Common myeloid progenitor, CD34-positive (primary cell): ENCODE measurements around the gene PSMD3.

Source experiments
- CTCF ChIA-PET: fragments of 350-600 bp; sonication (Branson Sonifier 250); formaldehyde crosslinking; loops from one replicate; lab custom pipeline; 2021; ENCODE audit warnings: antibody characterized with exemption; lab: Charles Lee
- POLR2A ChIA-PET: fragments of 350-600 bp; sonication (Branson Sonifier 250); formaldehyde crosslinking; loops from one replicate; lab custom pipeline; 2021; ENCODE audit warnings: antibody characterized with exemption; lab: Charles Lee
- DNase-seq, 3 donors: peaks; one replicate each; pipeline versions ENCODE4 v3.0.0 to v3.0.0-alpha.2; 2013
- H3K27ac ChIP-seq, 2 experiments: 1 replicate in 1 of 2; 2 replicates in 1 of 2; pipeline ENCODE4 v1.7.0; 2013; ENCODE audit warnings: inconsistent platforms in 2 of 2, low read length in 2 of 2, mild to moderate bottlenecking in 2 of 2, low read depth in 1 of 2, moderate library complexity in 1 of 2; ENCODE audit not compliant: severe bottlenecking in 2 of 2, insufficient read depth in 1 of 2, poor library complexity in 1 of 2
- H3K27me3 ChIP-seq, 5 experiments: replicated peaks in 2 of 5; 1 replicate in 3 of 5; 2 replicates in 2 of 5; pipeline versions ENCODE4 v1.6.1 to v1.7.0; 2013; ENCODE audit warnings: low read length in 4 of 5, mild to moderate bottlenecking in 2 of 5, moderate library complexity in 2 of 5, inconsistent platforms in 1 of 5; ENCODE audit not compliant: insufficient read depth in 5 of 5, control insufficient read depth in 4 of 5
- H3K36me3 ChIP-seq, 4 experiments: 1 replicate in 2 of 4; 2 replicates in 2 of 4; pipeline versions ENCODE4 v1.6.1 to v1.7.0; 2013; ENCODE audit warnings: low read length in 3 of 4, control low read depth in 1 of 4, mild to moderate bottlenecking in 1 of 4; ENCODE audit not compliant: control insufficient read depth in 4 of 4, insufficient read depth in 4 of 4
- H3K4me1 ChIP-seq, 4 experiments: 1 replicate in 3 of 4; 2 replicates in 1 of 4; pipeline versions ENCODE4 v1.6.1 to v1.7.1; 2013; ENCODE audit warnings: low read length in 3 of 4, mild to moderate bottlenecking in 3 of 4, control low read depth in 1 of 4, inconsistent platforms in 1 of 4, moderate library complexity in 1 of 4; ENCODE audit not compliant: control insufficient read depth in 4 of 4, insufficient read depth in 4 of 4; ENCODE audit errors: control extremely low read depth in 1 of 4
- H3K4me3 ChIP-seq, 7 experiments: 1 replicate in 4 of 7; 2 replicates in 3 of 7; pipeline versions ENCODE4 v1.5.1 to v1.7.0; 2013; ENCODE audit warnings: mild to moderate bottlenecking in 7 of 7, low read length in 6 of 7, moderate library complexity in 6 of 7, inconsistent platforms in 2 of 7, low read depth in 2 of 7, control low read depth in 1 of 7; ENCODE audit not compliant: insufficient read depth in 4 of 7, control insufficient read depth in 1 of 7; ENCODE audit errors: extremely low read depth in 1 of 7
- H3K9me3 ChIP-seq, 5 experiments: 1 replicate in 4 of 5; 2 replicates in 1 of 5; pipeline versions ENCODE4 v1.6.1 to v1.7.1; 2013; ENCODE audit warnings: low read length in 4 of 5, mild to moderate bottlenecking in 2 of 5, inconsistent platforms in 1 of 5, low read depth in 1 of 5, moderate library complexity in 1 of 5; ENCODE audit not compliant: control insufficient read depth in 4 of 5, insufficient read depth in 2 of 5; ENCODE audit errors: control extremely low read depth in 1 of 5
- WGBS: methylation state at CpG from one replicate; pipeline ENCODE4 v1.1.5; 2013; ENCODE audit not compliant: insufficient coverage; 5-methylcytosine and 5-hydroxymethylcytosine counted together

Gene PSMD3

DNA sequence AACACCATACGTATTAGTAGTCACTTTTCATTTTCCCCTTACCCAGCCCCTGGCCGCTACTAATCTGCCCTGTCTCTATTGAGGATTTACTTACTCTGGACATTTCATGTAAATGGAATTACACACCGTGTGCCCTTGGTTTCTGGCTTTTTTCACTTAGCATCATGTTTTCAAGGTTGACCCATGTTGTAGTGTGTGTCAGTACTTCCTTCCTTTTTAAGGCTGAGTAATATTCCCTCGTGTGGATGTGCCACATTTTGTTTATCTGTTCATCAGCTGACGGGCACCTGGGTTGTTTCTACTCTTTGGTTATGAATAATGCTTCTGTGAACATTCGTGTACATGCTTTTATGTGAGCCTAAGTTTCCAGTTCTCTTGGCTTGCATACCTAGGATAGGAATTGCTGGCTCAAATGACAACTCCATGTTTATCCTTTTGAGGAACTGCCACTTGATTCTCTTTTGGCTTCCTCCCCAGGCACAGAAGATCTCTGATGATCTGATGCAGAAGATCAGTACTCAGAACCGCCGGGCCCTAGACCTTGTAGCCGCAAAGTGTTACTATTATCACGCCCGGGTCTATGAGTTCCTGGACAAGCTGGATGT is 7.7 kb downstream of the PSMD3 start:
- H3K9me3 ChIP-seq = no peaks in the 10 kb centered on the region
- DNase-seq = no peak
- peaks cover 29 to 92% (median 72%) of the 10 kb centered on the region in 4 experiments for H3K36me3 ChIP-seq
- ChIA-PET CTCF (interaction anchor here (1.5 to 2.0 kb wide), 2 partner anchors 8 to 24 kb away, joined by 3 to 6 read pairs; no protein-coding TSS in a partner anchor), POLR2A (no interaction called here)
- no peak overlapping the region for H3K4me3 ChIP-seq
- 100% methylated on average over 7 of the region's 11 CpGs for WGBS
- no peaks in the 10 kb centered on the region for H3K27me3 ChIP-seq
- no peaks in the 10 kb centered on the region for H3K4me1 ChIP-seq
- H3K27ac ChIP-seq = no peak overlapping the region

GRCh38 chr17:39994448-39994847 is 13.8 kb downstream of the PSMD3 start:
- no peaks in the 10 kb centered on the region for H3K27me3 ChIP-seq
- H3K36me3 ChIP-seq = peaks cover 18 to 80% (median 61%) of the 10 kb centered on the region in 4 experiments
- DNase-seq = no peak
- no peak overlapping the region for H3K27ac ChIP-seq
- H3K4me1 ChIP-seq = no peaks in the 10 kb centered on the region
- 97% methylated on average over 11 of the region's 11 CpGs for WGBS
- no peaks in the 10 kb centered on the region for H3K9me3 ChIP-seq
- POLR2A ChIA-PET = no interaction called here
- no peak overlapping the region for H3K4me3 ChIP-seq
- CTCF ChIA-PET = interaction anchor here (1.7 to 2.0 kb wide), 2 partner anchors 11 to 80 kb away, joined by 3 to 5 read pairs; no protein-coding TSS in a partner anchor

DNA sequence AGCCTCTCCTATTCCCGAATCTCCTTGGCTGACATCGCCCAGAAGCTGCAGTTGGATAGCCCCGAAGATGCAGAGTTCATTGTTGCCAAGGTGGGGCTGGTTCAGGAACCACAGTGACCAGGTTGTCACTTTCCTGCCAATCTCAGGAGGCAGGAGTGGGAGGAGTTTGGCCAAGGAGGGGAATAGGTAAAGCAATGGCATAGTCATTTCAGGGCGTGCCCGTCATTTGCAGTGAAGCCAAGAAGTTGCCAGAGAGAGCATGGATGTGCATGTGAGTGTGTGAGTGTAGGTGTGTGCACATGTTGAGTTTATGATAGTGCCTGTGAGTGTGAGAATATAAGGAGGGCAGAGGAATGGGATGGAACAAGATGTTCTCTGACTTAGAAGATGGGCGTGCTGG is 14.8 kb downstream of the PSMD3 start:
- H3K4me3 ChIP-seq = no peak overlapping the region
- no peak for DNase-seq

GRCh38 chr17:39996162-39996561 is 15.6 kb downstream of the PSMD3 start:
- H3K36me3 ChIP-seq = peaks cover 17 to 66% (median 52%) of the 10 kb centered on the region in 4 experiments
- POLR2A ChIA-PET = no interaction called here
- no peaks in the 10 kb centered on the region for H3K27me3 ChIP-seq
- H3K4me1 ChIP-seq = no peaks in the 10 kb centered on the region
- DNase-seq = no peak
- 95% methylated on average over 7 of the region's 8 CpGs for WGBS
- no peaks in the 10 kb centered on the region for H3K9me3 ChIP-seq
- no peak overlapping the region for H3K4me3 ChIP-seq
- CTCF ChIA-PET = interaction anchor here (0.7 to 2.0 kb wide), 4 partner anchors 8 to 78 kb away, joined by 3 to 5 read pairs (median 3); partner anchors contain the start of gene CSF3
- no peak overlapping the region for H3K27ac ChIP-seq

More for the DNA sequence above, 14.8 kb downstream of the PSMD3 start:
- H3K27me3 ChIP-seq = no peaks in the 10 kb centered on the region
- H3K27ac ChIP-seq = no peak overlapping the region
- H3K9me3 ChIP-seq = no peaks in the 10 kb centered on the region
- H3K36me3 ChIP-seq = peaks cover 17 to 70% (median 54%) of the 10 kb centered on the region in 4 experiments
- CTCF ChIA-PET = interaction anchor here (0.7 to 2.0 kb wide), 3 partner anchors 20 to 79 kb away, joined by 3 to 5 read pairs (median 3); partner anchors contain the start of gene CSF3
- 95% methylated on average over 6 of the region's 6 CpGs for WGBS
- POLR2A ChIA-PET = no interaction called here
- H3K4me1 ChIP-seq = no peaks in the 10 kb centered on the region

GRCh38 chr17:39996800-39997199 is 16.2 kb downstream of the PSMD3 start:
- H3K27ac ChIP-seq = no peak overlapping the region
- no peaks in the 10 kb centered on the region for H3K27me3 ChIP-seq
- H3K4me3 ChIP-seq = no peak overlapping the region
- peaks cover 14 to 61% (median 49%) of the 10 kb centered on the region in 4 experiments for H3K36me3 ChIP-seq
- no peaks in the 10 kb centered on the region for H3K4me1 ChIP-seq
- ChIA-PET CTCF (interaction anchor here (1.2 kb wide), 2 partner anchors 8 to 19 kb away, joined by 3 read pairs; partner anchors contain the start of gene CSF3), POLR2A (no interaction called here)
- DNase-seq = no peak
- 84% methylated on average over 5 of the region's 6 CpGs for WGBS
- no peaks in the 10 kb centered on the region for H3K9me3 ChIP-seq

GRCh38 chr17:39997543-39997942 is 16.9 kb downstream of the PSMD3 start:
- Histone ChIP-seq H3K4me1 (no peaks in the 10 kb centered on the region), H3K27me3 (no peaks in the 10 kb centered on the region), H3K9me3 (no peaks in the 10 kb centered on the region), H3K36me3 (peaks cover 10 to 54% (median 44%) of the 10 kb centered on the region in 4 experiments), H3K27ac (no peak overlapping the region), H3K4me3 (no peak overlapping the region)
- WGBS = 100% methylated on average over 2 of the region's 4 CpGs
- CTCF ChIA-PET = interaction anchor here (1.7 kb wide), 1 partner anchor 16 kb away, joined by 5 read pairs; no protein-coding TSS in a partner anchor
- no peak for DNase-seq
- POLR2A ChIA-PET = no interaction called here

DNA sequence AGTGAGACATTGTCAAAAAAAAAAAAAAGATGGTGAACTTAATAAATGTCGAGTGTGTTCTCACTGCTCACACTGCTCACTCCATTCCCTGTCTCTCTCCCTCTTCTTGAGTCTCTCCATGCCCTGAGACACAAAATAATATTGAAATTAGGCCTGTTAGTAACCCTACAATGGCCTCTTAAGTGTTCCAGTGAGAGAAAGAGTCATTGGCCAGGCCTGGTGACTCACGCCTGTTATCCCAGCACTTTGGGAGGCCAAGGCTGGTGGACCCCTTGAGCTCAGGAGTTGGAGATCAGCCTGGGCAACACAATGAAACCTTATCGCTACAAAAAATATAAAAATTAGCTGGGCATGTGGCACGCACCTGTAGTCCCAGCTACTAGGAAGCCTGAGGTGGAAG is 18.5 kb downstream of the PSMD3 start:
- H3K27me3 ChIP-seq = no peaks in the 10 kb centered on the region
- ChIA-PET CTCF (no interaction called here), POLR2A (interaction anchor here (1.2 kb wide), 1 partner anchor 18 kb away, joined by 4 read pairs; the partner anchor contains the start of gene PSMD3)
- no peak for DNase-seq
- no peak overlapping the region for H3K27ac ChIP-seq
- H3K4me3 ChIP-seq = no peak overlapping the region
- H3K36me3 ChIP-seq = peaks cover 7 to 38% (median 29%) of the 10 kb centered on the region in 4 experiments
- WGBS = 94% methylated on average over 3 of the region's 4 CpGs
- H3K4me1 ChIP-seq = no peaks in the 10 kb centered on the region
- H3K9me3 ChIP-seq = no peaks in the 10 kb centered on the region
